Endometrium (tissue), 2 donors: ENCODE measurements around the gene ERBIN.
"Not testable (repeated sequence)": the region's sequence is repeated elsewhere in the genome, so short reads cannot be mapped to it uniquely, and the experiment has no call there.

ENCODE experiments used
- FAIRE-seq: peaks from 2 replicates; lab custom pipeline; 2012; peaks lifted over from hg19 to GRCh38; lab: Jason Lieb, UNC
- donor health status: control.
- donor health status: control.

Gene ERBIN

DNA sequence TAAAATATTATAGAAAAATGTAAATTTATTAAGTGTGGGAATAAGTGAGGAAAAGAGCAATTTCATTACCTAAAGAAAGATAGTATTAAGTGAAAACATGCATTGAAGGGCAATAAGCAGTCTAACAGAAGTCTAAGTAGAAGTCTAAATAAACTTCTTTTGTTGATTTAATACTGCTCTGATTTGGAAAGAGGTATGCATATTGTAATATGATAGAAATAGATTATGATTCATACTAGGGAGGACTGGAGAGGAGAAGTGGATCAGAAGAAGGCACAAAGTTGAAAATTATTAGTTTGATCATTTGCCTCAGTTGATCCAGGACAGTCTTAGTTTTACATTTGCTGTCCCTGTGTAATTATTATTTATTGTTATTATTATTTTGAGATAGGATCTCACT is 6.6 kb upstream of the ERBIN start:
- FAIRE-seq = no peak

DNA sequence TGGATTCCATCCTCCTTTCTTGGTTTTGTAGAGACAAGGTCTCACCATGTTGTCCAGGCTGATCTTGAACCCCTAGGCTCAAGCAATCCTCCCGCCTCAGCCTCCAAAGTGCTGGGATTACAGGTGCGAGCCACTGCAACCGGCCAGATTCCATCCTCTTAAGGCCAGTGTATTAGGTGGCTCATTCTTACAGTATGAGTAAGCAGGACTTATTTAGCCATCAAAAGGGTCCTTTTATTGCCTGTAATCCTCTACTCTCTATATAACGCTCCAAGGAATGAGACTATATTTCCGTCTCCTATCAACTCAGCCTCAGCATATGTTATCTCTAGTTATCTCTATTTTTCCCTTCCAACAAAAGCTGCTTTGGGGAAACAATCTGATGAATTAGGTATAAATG is 3.0 kb upstream of the ERBIN start:
- no peak for FAIRE-seq

DNA sequence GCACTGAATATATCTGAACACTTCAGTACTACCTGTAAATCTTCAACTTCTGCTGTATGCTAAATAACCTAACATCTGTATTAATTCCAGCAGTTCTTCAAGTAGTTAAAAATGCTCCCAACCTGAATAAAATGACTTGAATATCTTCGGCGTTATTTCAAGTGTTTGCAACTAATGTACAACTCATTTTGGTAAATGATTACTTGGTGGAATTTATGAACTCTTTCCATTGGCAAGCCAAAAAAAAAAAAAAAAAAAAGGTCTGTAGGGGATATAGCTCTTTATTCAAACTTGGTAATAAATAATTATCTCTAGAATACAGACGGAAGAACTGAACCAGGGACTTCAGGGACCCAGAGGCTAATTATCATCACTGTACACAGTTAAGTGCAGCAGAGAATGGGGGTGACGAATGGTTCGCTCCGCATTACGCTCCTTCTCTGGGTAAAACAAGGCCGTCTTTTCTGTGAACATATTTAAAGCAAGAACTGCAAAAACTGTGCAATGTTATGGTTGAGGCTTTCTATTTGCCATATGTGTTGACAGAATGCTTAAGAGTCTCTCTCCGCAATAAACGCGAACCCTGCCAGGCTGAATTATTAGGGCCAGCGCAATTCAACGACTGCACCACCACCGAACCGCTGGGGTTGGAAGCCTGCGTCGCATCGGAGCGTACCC is 1.9 kb upstream of the ERBIN start:
- no peak for FAIRE-seq

DNA sequence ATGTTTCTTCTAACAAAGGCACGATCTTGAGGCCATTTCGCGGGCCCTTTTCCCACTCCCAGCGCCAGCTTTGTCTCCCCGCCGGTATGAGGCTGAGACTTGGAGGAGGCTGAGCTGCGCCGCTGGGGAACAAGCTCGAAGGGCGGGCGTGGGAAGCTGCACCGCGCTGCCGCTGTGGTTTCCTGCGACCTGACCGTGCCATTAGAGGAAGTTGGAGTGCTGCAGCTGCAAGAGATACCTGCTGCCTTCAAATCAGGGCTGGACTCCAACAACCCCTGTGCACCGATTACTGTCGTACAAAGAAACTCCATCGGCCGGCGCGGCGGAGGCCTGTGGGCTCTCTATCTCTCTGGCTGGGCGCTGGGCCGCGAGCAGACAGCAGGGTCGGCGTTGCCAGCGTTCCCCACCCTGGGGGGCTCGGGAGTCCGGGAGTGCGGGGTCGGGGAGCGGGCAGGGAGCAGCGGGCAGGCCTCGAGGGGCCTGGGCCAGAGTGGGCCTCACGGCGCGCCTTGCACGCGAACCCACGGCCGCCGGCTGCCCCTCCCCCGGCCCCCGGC is 1.3 kb upstream of the ERBIN start:
- no peak for FAIRE-seq

DNA sequence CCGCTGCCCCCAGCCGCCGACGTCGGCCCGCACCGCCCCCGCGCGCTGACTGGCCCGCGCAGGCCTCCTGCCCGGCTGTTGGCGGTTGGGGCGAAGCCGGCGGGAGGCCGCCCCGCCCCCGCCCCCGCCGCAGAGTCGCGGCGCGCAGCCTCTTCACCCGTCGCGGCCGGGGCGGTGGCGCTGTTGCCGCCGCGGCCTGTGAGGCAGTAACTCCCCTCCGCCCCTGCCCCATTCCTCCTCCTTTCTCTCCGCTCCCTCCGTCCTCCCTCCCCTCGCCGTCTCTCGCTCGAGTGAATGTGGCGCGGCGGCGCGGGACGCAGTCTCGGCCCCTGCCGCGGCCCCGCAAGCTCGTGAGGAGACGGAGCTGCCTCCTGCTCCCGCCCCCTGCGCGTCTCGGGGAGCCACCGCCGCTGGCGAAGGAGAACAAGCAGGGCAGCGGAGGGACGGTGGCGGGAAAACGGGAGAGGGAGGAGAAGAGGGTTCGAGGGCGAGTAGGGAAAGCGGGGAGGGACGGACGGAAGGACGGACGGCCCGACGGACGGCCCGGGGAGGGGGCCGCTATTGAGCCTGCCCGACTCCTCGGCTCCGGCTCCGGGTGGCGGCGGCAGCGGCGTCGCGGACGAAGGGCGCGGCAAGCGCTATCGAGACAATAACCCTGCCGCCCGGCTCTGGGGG is 637 bp upstream of the ERBIN start:
- FAIRE-seq = no peak

DNA sequence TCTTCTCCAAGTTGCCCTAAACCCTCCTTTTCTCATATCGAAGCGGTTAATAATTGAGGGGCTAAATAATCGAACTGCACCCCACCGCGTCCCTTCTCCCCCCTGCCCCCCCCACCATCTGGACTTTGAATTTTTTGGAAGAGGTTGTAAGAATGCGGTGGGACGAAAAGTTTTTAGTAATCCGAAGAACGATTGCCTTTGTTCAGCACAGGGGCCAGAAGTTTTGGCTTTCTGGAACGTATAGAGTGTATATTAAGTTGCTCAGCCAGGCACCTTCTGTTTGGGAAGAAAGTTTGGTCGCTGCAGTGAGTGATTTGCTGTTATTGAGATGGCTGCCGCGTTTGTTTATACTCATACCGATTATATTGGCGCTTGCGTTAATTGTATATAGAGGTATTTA is 518 bp downstream of the ERBIN start:
- FAIRE-seq = no peak

DNA sequence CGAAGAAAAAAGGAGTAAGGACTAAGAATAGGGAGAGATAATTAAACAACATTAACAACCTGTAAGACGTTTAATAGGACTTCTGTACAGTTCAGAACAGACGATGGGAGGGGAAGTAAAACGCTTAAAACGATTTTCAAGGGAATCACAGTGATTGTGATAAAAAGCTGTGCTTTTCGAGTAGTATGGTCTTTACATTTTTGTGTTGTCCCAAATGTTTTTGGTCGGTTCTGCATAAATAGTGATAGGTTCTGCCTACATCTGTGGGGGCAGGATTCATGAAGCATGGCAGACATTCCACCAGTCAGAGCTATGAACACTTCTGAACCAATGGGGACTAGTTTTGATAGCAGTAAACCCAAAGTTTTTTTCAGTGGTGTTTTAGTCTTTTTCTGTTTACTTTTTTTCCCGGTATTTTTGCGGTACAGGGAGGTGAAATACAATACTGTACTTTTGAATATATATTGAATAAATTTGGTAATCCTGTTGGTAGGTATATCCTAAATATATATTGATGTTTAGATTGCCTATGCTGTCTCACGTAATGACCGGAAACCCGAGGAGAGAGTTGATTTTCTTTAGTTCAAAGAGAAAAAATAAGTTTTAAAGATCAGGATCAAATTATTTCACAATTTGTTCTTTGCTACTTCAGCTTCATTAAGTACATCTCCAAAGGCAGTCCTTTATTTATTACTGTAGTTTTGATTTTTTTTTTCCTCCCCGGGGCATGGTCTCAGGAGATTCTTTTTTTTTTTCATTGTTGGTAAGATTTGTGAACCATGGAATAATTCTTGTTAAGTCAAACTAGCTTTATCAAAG is 1.3 kb downstream of the ERBIN start:
- FAIRE-seq = peak; percentile 37

DNA sequence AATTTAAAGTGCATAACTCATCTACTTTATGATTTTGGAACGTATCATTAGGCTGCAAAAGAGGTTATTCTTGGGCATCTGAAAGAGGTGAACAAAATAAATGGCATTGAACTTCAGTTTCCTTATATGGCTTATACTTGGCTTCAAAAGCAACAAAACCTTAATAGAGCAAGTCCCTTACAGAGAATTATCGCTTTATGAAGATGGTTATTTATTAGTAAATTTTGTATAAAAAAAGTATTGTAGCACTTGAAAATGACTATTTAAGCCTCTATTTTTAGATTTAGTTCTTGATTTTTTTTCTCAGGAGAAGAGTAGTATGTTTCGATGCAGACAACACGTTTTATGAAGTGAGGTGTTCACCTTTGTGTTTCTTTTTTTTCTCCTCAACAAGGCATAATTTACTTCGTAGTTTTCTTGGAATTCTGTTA is 2.0 kb downstream of the ERBIN start:
- FAIRE-seq = peak; percentile 37

DNA sequence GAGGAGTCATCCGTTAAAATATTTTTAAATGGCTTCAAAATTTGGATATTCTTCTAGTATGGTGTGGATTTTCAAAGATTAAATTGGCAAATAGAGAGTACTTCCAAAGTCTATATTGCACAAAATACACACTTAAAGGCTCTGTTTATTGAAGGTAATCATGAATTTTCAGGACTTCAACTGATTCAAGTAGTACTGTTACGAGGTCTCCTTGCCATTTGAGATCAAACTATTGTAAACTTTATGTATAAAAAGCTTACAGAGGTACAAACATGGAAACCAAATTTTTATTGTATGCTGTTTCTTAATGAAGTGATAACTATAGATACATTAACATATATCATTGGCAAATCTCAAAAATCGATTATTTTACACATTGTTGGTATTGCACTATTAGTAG is 2.5 kb downstream of the ERBIN start:
- FAIRE-seq = no peak

DNA sequence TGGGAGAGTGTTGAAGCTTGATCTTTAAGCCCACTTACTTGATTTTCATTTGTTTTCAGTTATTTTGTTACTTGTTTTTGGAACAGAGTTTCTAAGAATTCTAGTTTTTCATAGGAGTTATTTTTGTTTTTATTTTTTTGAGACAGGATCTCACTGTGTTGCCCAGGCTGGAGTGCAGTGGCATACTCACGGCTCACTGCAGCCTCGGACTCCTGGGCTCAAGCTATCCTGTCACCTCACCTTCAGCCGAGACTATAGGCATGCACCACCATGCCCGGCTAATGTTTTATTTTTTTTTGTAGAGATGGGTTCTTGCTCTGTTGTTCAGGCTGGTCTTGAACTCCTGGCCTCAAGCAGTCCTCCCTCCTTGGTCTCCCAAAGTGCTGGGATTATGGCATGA is 6.3 kb downstream of the ERBIN start:
- no peak for FAIRE-seq

DNA sequence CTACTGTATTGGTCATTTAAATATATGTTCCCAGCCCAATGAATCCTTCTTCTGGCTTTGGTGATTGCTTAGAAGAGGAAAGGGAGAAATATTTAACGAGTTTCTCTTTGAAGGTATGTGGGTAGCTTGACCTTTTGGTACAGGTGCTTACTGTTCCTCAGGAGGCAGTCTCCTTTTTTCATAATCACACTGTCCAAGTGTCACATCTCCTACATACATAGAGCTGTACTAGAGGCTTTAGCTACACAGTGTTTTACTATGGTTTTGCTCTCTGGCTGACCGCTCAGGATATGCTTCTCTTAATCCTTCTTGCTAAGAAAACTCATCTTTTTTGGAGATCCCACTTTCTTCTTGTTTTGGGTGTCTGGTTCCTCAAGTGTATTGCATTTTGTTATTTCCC is 6.9 kb downstream of the ERBIN start:
- FAIRE-seq = no peak

DNA sequence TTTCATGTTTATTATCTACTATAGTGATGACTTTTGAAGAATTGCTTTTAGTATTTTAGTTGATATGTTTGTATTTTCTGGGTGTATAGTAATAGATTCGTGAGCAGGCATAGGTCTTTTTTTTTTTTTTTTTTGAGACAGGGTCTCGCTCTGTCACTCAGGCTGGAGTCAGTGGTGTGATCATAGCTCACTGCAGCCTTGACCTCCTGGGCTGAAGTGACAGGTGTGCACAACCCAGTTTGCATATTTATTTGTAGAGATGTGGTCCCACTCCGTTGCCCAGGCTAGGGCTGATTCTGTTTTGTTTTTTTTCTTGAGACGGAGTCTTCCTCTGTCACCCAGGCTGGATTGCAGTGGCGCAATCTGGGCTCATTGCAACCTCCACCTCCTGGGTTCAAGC is 11.9 kb downstream of the ERBIN start:
- FAIRE-seq = no peak

DNA sequence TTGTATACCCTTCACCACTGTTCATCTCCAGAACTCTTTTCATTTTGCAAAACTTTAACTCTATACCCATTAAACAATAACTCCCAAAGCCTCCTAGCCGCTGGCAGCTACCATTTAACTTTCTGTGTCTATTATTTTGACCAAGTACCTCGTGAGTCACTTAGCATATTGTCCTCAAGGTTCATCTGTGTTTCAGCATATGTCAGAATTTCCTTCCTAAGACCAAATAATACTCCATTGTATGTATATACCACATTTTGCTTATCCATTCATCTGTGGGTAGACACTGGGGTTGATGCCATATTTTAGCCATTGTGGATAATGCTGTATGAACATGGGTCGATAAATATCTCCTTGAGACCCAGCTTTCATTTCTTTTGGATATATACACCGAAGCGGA is 17.4 kb downstream of the ERBIN start:
- FAIRE-seq = no peak

DNA sequence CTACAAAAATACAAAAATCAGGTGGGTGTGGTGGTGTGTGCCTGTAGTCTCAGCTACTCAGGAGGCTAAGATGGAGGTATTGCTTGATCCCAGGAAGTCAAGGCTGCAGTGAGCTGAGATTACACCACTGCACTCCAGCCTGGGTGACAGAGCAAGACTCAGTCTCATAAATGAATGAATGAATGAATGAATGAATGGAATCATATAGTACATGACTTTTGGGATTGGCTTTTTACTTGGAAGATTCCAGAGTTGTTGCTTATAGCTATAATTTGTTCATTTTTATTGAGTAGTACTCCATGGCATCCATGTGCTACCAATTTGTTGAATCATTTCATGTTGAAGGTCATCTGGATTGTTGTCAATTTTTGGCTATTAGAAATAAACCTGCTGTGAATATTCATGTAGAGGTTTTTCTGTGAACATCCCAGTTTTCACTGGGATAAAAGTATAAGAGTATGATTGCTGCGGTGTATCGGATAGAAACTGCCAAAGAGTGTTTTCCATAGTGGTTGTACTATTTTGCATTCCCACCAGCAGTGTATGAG is 19.9 kb downstream of the ERBIN start:
- FAIRE-seq = no peak

DNA sequence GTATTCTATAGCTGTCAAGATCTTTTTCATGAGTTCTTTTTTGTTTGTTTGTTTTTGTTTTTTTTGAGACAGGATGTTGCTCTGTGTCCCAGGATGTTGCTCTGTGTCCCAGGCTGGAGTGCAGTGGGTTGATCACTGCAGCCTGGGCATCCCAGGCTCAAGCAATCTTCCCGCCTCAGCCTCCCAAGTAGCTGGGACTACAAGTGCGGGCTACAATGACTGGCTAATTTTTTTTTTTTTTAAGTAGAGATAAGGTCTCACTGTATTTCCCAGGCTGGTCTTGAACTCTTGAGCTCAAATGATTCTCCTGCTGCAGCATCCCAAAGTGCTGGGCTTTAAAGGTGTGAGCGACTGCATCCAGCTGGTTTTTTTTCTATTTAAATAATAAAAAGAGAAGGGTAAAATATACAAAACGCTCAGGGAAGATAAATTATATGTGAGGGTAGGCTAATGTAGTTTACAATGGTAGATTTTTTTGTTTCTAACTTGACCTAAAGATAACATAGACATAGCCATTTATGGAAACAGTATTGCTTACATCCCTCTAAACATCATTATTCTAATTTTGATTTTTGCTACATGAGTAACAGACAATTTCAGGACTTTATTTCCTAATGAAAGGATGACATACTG is 21.9 kb downstream of the ERBIN start:
- FAIRE-seq = no peak

DNA sequence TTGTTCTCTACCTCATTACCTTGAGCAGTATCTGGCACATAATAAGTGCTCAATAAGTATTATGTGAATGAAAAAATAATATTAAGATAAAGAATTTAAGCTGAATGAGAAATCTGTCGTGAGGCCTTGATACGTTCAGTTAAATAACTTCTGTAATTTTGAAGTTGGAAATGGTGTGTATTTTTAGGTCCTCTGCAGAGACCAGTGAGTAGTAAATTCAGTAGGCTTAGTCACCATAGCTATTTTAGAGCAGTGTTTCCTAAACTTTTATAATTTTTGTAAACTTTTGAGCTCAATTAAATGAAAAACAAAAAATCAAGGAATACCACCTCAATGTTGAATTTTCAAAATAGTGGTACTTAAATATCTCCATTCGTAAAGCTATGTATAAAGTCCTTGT is 25.0 kb downstream of the ERBIN start:
- no peak for FAIRE-seq

DNA sequence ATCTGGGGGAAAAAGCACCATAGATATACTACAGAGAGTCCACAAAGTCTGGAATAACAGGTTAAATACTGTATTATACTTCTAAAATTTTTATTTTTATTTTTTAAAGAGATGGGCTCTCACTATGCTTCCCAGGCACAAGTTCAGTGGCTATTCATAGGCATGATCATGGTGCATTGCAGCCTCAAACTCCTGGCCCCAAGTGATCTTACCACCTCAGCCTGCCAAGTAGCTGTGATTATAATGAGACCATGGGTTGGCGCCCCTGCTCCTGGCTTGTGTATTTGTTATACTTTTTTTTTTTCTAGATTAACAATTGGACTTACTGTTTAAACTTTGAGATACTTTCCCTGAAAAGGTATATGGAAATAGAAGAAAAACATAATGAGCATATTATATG is 25.9 kb downstream of the ERBIN start:
- no peak for FAIRE-seq

DNA sequence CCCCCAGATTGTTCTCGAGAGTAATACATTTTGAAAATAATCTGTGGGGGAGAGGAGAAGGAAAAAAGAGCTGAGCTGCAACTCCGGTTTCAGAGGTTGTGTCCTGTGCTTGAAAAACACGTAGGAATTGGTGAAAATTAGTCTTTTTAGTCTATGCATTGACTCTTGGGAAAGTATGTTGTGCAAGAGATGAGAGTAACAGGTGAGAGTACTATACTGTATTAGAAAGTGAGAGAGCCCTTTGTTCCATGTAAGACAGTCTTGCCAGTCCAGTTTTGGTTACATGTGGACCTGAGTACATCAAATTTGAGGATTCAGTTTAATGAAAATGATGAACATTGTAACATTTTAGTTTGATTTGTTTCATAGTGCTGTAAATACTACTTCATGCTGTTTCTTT is 27.8 kb downstream of the ERBIN start:
- FAIRE-seq = no peak

DNA sequence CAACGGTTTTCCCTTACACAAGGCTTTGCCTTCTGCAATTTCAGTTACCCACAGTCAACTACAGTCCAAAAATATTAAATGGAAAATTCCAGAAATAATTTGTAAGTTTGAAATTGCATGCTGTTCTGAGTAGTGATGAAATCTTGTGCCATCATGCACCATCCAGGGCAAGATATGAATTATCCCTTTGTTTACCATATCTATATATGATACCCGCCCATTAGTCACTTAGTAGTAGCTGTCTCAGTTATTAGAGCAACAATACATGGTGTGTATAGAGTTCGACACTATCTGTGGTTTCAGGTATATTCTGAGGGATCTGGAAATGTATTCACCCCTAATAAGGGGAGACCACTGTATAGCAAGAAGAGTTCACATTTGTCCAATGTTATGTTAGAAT is 29.4 kb downstream of the ERBIN start:
- no peak for FAIRE-seq

DNA sequence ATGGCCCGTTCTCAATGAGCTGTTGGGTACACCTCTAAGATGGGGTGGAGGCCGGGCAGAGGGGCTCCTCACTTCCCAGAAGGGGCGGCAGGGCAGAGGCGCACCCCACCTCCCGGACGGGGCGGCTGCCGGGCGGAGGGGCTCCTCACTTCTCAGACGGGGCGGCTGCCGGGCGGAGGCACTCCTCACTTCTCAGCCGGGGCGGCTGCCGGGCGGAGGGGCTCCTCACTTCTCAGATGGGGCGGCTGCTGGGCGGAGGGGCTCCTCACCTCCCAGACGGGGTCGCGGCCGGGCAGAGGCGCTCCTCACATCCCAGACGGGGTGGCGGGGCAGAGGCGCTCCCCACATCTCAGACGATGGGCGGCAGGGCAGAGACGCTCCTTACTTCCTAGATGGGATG is 31.3 kb downstream of the ERBIN start:
- FAIRE-seq = not testable (repeated sequence)

DNA sequence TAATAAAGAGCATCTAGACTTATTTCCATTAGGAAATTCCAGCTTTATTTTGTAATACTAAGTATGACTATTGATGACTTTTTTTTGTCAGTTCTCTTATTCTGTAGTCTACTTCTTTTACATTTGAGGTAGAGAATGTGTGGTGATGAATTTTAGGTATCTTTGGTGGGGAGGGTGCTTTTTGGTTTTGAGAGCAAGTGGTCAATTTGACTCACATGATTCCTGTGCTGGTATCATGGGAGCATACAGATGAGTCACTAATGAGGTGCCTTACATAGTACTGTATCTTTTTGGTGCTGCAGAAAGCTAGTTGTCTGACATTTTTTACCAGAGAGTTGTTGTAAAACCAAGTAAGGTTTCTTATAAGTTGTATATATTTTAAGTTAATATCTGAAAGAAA is 35.3 kb downstream of the ERBIN start:
- no peak for FAIRE-seq
